Measurements from ENCODE around the gene MACROD1. TPM values are rescaled to one million over a fixed set of nuclear protein-coding genes. Genes with fewer than 3 reads are reported as not detected.
A peak's percentile ranks its signal among the peaks of the same experiment; 100 is the strongest.

MACROD1 gene
- total RNA-seq, 2 donors from 2014 or later, result 33.5 to 68.2 TPM

DNA sequence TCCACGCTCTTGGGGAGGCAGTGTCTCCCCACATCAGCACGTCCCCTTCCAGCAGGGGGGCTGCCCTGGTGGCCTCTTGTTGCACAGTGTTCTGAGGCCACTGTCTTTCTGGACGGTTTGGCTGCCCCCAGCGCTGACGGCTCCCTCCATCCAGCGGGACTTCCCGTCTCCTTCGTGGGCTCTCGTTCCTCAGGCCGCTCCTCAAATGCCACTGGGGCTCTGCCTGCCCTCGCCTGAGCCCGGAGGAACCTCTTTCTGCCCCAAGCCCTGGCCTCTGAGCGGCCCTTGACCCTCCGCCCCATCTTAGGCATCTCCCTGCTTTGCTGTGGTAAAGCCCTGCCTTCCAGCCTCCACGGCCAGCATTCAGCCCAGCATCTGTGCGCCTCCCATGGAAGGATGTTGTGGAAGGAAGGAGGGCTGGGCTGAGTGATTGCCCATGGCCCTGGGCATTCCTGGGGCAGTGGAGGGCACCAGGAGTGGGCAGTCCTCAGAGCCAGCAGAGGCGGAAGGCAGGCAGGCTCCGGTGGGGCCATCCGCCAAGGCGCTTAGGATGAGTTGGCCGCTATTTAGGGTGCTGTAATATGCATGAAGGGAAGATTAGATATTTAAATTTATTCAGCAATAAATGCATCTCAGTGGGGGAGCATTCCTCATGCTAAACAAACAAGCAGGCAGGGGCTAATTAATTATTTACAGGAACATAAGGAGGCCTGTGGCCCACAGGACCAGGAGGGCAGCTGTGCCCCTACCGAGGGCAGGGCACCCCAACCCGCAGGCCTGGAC, 161.9 kb downstream of the MACROD1 start:
- no peak for DNase-seq (ENCODE audit: low spot score)
- WGBS, result 83% methylated on average over 23 of the region's 23 CpGs
- H3K27ac ChIP-seq, result no peak overlapping the region
- H3K4me1 ChIP-seq (replicated peaks), result peaks cover 11% of the 10 kb centered on the region
- intact Hi-C loops (cut with DNase I), result no loop called here
- H3K27me3 ChIP-seq (replicated peaks; ENCODE audit: insufficient read depth), result no peaks in the 10 kb centered on the region
- TF ChIP-seq POLR2A (IDR thresholded peaks at IDR 0.05), result no peak
- no peak for TF ChIP-seq POLR2AphosphoS5 (IDR thresholded peaks at IDR 0.05)
- TF ChIP-seq, protein P1, sequence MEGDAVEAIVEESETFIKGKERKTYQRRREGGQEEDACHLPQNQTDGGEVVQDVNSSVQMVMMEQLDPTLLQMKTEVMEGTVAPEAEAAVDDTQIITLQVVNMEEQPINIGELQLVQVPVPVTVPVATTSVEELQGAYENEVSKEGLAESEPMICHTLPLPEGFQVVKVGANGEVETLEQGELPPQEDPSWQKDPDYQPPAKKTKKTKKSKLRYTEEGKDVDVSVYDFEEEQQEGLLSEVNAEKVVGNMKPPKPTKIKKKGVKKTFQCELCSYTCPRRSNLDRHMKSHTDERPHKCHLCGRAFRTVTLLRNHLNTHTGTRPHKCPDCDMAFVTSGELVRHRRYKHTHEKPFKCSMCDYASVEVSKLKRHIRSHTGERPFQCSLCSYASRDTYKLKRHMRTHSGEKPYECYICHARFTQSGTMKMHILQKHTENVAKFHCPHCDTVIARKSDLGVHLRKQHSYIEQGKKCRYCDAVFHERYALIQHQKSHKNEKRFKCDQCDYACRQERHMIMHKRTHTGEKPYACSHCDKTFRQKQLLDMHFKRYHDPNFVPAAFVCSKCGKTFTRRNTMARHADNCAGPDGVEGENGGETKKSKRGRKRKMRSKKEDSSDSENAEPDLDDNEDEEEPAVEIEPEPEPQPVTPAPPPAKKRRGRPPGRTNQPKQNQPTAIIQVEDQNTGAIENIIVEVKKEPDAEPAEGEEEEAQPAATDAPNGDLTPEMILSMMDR (IDR thresholded peaks at IDR 0.05), result no peak
- H3K4me3 ChIP-seq, result no peak overlapping the region
- H3K36me3 ChIP-seq, result no peaks in the 10 kb centered on the region
- H3K9me3 ChIP-seq, result no peaks in the 10 kb centered on the region

DNA sequence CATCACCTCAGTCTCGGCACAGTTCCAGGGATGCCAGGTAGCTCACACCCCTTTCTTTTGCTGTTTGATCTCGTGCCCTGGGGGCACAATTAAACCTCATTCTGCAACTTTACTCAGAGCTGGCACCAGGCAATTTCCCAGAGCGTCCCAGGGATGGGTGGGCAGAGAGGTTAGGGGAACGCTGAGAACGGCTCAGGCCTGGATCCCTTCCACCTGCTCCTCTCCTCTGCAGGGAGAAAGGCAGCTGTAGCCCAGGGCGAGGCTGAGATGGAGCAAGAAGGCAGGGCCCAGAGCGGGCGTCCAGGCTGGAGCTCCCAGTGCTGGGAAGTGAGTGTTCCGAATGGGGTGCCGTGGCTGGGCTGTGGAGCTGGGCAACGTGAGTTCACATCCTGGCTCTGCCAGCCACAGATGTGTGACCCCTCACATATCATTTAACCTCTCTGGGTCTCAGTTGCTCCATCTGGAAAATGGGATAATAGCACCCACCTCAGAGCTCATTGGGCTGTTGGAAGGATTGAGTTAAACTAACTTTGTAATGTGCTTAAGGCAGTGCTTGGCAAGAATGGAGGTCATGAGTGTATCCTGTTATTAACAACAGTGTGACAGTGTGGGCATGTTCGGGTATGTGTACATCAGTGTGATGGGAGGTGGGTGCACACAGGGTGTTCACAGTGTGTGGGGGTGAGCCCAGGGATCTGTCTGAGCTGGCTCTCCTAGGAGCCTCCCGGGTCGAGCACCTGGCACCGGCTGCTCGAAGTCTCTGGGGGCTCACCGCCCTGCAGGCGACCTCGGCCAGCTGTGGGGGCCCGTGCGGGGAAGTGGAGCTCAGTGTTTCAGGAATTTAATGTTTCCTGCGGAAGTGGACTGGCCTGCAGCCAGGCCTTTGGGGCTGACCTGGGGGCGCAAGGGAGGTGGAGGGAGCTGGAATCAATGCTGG, 164.2 kb downstream of the MACROD1 start:
- Histone ChIP-seq H3K9me3 (no peaks in the 10 kb centered on the region), H3K4me1 (replicated peaks) (peaks cover 22% of the 10 kb centered on the region), H3K4me3 (no peak overlapping the region), H3K27ac (no peak overlapping the region), H3K36me3 (peaks cover 6 to 13% of the 10 kb centered on the region in 2 donors), H3K27me3 (replicated peaks; ENCODE audit: insufficient read depth) (no peaks in the 10 kb centered on the region)
- 62% methylated on average over 23 of the region's 23 CpGs for WGBS
- DNase-seq (ENCODE audit: low spot score), result no peak
- intact Hi-C loops (cut with DNase I), result loop anchor here (2.0 kb wide), 1 partner anchor 147 kb away; no protein-coding TSS in a partner anchor
- no peak for TF ChIP-seq POLR2A (IDR thresholded peaks at IDR 0.05)
- TF ChIP-seq, protein P1 (IDR thresholded peaks at IDR 0.05), result no peak
- no peak for TF ChIP-seq POLR2AphosphoS5 (IDR thresholded peaks at IDR 0.05)

DNA sequence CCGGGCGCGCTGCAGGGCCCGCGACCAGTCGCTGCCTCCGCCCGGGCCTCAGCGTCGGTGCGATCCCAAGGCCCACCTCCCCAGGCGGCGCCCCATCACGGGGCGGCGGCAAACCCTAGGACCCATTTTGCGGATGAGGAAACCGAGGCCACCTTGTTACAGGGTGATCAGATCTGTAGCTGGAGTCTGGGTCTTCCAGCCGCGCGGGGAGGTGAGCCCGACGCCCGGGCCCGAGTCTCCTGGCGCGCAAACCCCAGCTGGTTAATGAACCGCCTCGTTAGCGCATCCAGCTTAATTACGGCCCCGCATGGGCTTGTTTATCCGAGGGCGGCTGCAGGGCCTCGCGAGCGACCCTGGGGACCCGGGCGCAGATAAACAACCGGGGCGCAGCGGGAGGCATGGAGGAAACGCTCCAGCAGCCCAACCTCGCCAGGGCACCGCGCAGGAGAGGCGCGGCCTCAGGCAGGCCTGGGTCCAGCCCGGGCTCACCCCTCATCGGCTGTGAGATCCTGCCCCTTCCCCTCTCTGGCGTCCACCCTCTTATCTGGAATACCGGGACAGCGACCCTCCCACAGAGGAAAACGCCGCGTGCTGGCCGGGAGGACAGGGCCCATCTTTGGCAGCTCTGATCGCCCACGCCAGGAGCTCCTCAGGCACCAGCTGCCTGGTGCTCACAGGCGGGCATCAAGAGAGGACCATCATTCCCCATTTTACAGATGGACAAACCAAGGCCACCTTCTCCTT, 165.0 kb downstream of the MACROD1 start:
- WGBS, result 38% methylated on average over 43 of the region's 60 CpGs
- TF ChIP-seq, protein P1 (IDR thresholded peaks at IDR 0.05), result peak in 1 of 4 experiments; percentile 7
- TF ChIP-seq POLR2AphosphoS5 (IDR thresholded peaks at IDR 0.05), result no peak
- Histone ChIP-seq H3K36me3 (peaks cover 13 to 15% of the 10 kb centered on the region in 2 donors), H3K27ac (no peak overlapping the region), H3K27me3 (replicated peaks; ENCODE audit: insufficient read depth) (no peaks in the 10 kb centered on the region), H3K9me3 (no peaks in the 10 kb centered on the region), H3K4me1 (replicated peaks) (peaks cover 22% of the 10 kb centered on the region), H3K4me3 (peak overlapping the region; percentile 20 to 24)
- DNase-seq (ENCODE audit: low spot score), result no peak
- intact Hi-C loops (cut with DNase I), result loop anchor here (2.0 kb wide), 1 partner anchor 148 kb away; no protein-coding TSS in a partner anchor

DNA sequence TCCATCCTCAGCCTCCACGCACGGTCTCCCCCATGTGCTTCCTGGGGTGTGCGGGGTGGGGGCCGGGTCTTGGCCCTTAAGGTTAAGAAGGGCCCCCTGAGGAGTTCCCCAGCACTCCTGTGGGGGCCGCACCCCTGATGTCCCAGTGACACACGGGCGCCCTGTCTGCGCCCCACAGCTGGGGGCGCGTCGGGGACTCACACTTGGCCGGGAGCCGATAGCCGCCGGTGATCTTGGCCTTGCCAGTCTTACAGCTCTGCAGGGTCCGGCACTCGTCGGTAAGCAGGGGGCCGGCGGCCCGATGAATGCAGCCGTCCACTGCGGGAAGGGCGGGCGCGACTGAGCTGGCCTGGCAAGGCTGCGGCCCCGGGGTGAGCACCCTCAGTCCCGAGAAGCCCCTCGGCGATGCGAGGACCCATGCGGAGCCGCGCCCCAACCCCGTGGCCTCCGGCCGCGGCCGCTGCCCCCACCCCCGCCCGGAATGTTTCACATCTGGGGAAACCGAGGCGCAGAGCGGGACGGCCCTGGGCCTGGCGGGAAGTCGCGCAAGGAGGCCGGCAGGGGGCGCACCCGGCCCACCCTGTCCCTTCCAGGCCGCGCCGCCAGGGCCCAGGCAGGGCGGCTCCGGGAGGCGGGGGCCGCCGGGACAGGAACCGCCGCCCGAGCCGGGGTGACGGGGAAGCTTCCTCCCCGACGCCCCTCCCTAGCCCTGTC, 165.7 kb downstream of the MACROD1 start:
- intact Hi-C loops (cut with DNase I), result loop anchor here (2.0 kb wide), 1 partner anchor 149 kb away; no protein-coding TSS in a partner anchor
- TF ChIP-seq, protein P1 (IDR thresholded peaks at IDR 0.05), result peak; percentile 79 to 98 (median 90)
- TF ChIP-seq POLR2AphosphoS5 (IDR thresholded peaks at IDR 0.05), result no peak
- Histone ChIP-seq H3K36me3 (peaks cover 13 to 15% of the 10 kb centered on the region in 2 donors), H3K4me1 (replicated peaks) (peaks cover 22% of the 10 kb centered on the region), H3K4me3 (peak overlapping the region; percentile 20 to 24), H3K9me3 (no peaks in the 10 kb centered on the region), H3K27ac (peak overlapping the region in 1 of 2 donors; percentile 31), H3K27me3 (replicated peaks; ENCODE audit: insufficient read depth) (no peaks in the 10 kb centered on the region)
- WGBS, result 3% methylated on average over 32 of the region's 67 CpGs
- peak; percentile 55 for DNase-seq (ENCODE audit: low spot score)

Measured in prostate gland (tissue), 2 donors.